Measurements from ENCODE around the gene PGAP3. TPM values are rescaled to one million over a fixed set of nuclear protein-coding genes. Genes with fewer than 3 reads are reported as not detected.
A peak's percentile ranks its signal among the peaks of the same experiment; 100 is the strongest.

Gene PGAP3
- total RNA-seq, 1 donor, result 11.1 TPM

DNA sequence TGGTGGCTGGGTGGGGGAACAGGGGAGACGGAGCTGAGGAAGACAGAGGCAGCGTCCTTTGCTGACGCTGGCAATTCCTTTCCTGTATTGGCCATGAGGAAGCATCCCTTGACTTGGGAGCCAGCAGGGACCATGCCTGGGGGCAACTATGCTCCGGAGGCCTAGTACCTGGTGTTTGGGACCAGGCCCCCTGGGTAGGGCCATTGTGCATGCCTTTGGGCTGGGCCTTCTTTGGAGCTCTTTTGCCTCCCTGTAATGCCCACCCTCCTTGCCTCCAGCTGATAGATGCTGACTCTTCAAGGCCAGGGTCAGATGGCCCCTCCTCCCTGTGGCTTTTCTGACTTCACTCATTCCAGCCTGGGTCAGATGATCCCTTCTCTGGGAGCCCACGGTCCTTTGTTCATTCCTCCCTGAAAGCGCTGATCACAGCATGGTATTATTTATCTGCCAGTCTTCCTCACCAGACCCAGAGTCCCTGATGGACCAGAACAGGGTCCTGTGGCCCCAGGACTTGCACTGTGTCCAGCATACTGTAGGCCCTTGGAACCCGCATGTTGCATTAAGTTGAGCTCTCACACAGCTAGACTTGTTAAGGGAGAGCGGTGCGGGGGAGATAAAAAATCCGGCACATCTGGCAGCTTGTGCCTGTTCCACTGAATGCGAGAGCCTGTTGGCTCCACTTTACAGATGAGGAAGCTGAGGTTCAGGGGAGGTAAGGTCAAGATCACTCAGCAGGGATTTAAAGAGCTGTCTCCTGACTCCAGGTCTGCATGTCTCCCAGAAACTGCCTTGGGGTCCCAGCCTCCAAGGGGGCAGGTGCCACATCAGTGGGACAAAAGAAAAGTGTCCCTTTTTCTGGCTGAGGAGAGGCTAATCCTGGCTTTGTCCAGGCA is 48.0 kb downstream of the PGAP3 start:
- no peak overlapping the region for H3K4me3 ChIP-seq (ENCODE audit: low read depth, low read length)
- TF ChIP-seq, protein P1, sequence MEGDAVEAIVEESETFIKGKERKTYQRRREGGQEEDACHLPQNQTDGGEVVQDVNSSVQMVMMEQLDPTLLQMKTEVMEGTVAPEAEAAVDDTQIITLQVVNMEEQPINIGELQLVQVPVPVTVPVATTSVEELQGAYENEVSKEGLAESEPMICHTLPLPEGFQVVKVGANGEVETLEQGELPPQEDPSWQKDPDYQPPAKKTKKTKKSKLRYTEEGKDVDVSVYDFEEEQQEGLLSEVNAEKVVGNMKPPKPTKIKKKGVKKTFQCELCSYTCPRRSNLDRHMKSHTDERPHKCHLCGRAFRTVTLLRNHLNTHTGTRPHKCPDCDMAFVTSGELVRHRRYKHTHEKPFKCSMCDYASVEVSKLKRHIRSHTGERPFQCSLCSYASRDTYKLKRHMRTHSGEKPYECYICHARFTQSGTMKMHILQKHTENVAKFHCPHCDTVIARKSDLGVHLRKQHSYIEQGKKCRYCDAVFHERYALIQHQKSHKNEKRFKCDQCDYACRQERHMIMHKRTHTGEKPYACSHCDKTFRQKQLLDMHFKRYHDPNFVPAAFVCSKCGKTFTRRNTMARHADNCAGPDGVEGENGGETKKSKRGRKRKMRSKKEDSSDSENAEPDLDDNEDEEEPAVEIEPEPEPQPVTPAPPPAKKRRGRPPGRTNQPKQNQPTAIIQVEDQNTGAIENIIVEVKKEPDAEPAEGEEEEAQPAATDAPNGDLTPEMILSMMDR (IDR thresholded peaks at IDR 0.05; ENCODE audit: insufficient read depth, low read length), result no peak
- DNase-seq (ENCODE audit: low read depth), result no peak

DNA sequence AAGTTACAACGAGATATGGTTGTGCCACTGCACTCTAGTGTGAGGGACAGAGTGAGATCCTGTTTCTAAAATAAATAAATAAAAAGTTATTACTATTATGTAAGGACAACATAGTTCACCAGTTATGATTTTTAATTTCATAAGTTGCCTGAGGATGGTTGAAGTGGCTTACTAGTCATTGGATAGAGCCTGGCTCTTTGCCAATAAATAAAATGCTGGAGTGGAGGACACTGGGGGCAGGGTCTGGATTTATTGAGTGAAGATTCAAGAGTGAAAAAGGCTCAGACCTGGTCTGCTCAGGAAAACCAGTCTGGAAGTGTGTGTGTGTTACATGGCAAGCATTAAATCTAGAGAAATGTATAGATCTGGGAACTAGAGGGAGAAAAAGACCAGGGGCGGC is 48.8 kb downstream of the PGAP3 start:
- no peak for DNase-seq (ENCODE audit: low read depth)
- no peak overlapping the region for H3K4me3 ChIP-seq (ENCODE audit: low read depth, low read length)
- TF ChIP-seq, protein P1 (IDR thresholded peaks at IDR 0.05; ENCODE audit: insufficient read depth, low read length), result no peak

DNA sequence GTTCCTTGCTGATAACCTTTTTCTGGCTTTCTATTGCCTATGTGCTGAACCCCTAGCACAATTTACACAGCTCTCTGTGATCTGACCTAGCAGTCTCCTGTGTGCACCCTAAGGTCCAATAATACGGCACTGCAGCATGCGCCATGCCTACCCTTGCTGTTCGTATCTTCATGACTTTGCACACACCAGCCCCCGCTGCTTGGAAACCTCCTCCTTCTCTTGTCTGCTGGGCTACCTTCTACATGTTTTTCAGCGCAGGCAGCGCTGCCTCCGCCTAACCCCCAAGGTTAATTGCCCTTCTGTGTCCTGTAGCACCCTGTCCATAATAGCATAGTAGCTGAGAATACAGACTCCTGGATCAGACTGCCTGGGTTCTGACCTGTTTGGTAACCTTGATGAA is 49.5 kb downstream of the PGAP3 start:
- TF ChIP-seq, protein P1 (IDR thresholded peaks at IDR 0.05; ENCODE audit: insufficient read depth, low read length), result no peak
- H3K4me3 ChIP-seq (ENCODE audit: low read depth, low read length), result peak overlapping the region; percentile 94
- DNase-seq (ENCODE audit: low read depth), result no peak

DNA sequence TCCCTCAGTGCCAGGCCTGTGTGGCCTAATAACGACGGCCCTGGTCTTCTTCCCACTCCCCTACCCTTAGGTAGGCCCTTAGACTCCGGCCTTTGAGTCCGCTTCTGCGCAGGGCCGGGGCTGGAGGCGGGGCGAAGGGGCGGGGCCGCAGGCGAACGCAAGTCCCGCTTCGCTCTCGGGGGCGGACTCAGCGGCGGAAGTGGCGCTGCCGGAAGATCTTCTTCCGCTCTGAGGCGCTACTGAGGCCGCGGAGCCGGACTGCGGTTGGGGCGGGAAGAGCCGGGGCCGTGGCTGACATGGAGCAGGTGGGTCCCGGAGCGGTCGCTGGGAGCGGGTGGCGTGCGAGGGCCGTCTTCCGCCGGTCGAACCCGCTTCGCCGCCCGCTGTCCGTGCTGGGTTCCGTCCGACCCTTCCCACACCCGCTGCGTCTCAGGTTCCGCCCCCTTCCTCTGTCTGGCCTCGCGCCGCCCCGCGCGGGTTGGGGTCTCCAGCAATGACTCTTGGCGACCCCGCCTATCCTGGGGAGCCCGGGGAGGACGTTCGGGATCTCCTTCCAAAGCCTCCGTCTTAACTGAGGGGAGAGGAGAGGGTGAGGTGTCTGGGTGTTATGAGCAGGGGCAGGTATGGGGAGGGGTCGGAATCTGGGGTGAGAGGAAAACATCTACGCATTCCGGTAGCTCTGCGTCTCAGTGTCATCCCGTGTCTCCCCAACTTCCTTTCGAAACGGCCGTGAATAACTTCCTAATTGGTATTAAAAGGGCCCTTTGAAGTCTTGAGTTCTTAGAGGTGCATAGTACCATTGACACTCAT is 50.7 kb downstream of the PGAP3 start, which contains the start of gene STARD3:
TSS of gene STARD3 (plus strand) at position 218 of the 810 bp plus-strand sequence. CDS start 16,388 bp downstream, outside the sequence.
- TF ChIP-seq, protein P1 (IDR thresholded peaks at IDR 0.05; ENCODE audit: insufficient read depth, low read length), result peak; percentile 27
- peak within 1 kb of the TSS; percentile 94 for H3K4me3 ChIP-seq (ENCODE audit: low read depth, low read length)
- DNase-seq (ENCODE audit: low read depth), result peak; percentile 85

DNA sequence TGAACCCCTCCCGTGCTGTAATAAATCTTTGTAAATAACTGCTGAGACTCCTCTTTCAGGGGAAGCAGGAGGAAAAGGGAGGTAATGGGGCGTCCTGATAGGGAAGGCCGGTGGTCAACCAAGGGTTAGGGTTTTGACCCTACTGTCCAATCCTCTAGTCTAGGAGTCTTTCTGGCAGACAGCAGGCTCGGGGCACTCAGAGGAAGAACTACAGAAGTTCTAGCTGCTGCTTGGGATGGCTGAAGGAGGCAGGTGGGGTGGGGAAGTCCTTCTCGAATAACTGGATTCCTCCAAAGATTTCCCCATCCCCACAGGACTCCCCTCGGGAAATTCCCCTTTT is 51.3 kb downstream of the PGAP3 start:
- no peak for DNase-seq (ENCODE audit: low read depth)
- H3K4me3 ChIP-seq (ENCODE audit: low read depth, low read length), result peak overlapping the region; percentile 94

DNA sequence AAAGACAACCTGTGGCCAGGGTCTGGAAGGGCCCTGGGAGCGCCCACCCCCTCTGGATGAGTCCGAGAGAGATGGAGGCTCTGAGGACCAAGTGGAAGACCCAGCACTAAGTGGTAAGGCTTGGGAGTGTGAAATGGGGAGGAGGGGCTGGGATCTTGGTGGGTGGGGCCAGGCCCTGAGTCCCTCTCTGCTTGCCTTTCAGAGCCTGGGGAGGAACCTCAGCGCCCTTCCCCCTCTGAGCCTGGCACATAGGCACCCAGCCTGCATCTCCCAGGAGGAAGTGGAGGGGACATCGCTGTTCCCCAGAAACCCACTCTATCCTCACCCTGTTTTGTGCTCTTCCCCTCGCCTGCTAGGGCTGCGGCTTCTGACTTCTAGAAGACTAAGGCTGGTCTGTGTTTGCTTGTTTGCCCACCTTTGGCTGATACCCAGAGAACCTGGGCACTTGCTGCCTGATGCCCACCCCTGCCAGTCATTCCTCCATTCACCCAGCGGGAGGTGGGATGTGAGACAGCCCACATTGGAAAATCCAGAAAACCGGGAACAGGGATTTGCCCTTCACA is 52.2 kb downstream of the PGAP3 start:
- TF ChIP-seq, protein P1 (IDR thresholded peaks at IDR 0.05; ENCODE audit: insufficient read depth, low read length), result no peak
- no peak overlapping the region for H3K4me3 ChIP-seq (ENCODE audit: low read depth, low read length)
- DNase-seq (ENCODE audit: low read depth), result no peak

More for the DNA sequence above, 51.3 kb downstream of the PGAP3 start:
- TF ChIP-seq, protein P1 (IDR thresholded peaks at IDR 0.05; ENCODE audit: insufficient read depth, low read length), result no peak
